GM21367 (cell line): ENCODE measurements around the gene NR6A1.

Source experiments
- ATAC-seq: cut with Tn5 transposase; IDR thresholded peaks from one replicate; pipeline ENCODE4 v1.9.1; 2021; ENCODE audit not compliant: unreplicated experiment

Gene NR6A1

DNA sequence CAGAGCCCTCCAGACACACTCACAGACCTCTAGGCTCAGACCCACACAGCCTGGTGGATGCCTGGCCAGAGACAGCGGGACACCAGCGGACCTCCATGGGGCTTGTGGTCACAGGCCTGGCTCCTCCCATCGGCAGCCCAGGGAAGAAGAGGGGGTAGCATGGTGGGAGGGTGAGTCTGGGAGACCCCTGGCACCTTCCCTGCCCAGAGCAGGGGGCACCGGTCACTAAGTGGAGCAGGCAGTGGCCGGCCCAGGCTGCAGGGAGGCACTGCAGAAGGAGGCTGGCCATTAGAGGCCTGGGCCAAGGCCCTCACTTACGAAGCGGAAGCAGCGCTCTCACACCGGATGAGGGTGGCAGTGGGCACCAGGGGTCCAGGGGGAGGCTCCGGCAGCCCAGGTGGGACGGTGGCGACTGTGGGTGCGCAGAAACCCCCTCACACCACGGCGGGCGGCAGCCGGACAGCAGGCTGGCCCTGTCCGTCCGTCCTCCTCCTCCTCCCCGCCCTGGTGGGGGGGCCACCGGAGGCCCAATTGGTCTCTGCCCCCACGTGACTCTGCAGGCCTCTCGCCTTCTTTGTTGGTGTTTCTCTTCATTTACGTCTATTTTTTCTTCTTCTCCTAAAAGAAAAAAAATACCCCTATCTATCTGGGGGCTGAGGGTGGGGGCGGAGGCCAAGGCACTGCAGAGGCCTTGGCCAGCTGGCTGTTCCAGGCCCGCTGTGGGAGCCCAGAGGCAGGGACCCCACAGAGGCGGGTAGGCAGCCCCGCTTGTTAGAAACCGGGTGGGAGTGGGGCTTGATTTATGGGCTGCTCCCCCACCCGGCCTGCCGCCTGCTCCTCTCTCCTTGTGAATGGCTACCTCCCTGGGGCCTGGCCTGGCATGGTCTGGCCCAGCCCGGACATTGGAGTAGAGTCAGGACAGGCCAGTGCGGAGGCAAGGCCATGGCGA, 263.9 kb downstream of the NR6A1 start, which contains the start of gene NR5A1:
NR5A1 (minus strand) TSS at position 469 of the 949 bp plus-strand sequence. CDS start 4,004 bp downstream, outside the sequence.
- no peak for ATAC-seq

DNA sequence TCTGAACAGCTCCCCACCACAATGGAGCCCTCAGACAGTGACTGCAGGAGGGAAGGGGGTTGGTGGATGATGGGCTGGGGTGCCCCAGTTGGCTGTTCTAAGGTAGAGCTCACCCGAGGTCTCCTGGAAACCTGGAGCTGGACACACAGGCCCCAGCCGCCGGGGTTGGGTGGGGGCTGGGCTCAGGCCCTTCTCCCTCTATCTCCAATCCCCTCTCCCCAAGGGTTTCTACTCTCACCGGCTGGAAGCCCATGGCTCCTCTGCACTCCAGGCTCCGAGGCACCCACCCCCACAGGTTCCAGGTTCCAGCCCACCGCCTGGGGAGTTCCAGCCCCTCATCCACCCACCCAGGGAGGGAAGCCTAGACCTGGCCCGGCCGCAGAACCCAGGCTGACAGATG, 264.7 kb downstream of the NR6A1 start:
- no peak for ATAC-seq

DNA sequence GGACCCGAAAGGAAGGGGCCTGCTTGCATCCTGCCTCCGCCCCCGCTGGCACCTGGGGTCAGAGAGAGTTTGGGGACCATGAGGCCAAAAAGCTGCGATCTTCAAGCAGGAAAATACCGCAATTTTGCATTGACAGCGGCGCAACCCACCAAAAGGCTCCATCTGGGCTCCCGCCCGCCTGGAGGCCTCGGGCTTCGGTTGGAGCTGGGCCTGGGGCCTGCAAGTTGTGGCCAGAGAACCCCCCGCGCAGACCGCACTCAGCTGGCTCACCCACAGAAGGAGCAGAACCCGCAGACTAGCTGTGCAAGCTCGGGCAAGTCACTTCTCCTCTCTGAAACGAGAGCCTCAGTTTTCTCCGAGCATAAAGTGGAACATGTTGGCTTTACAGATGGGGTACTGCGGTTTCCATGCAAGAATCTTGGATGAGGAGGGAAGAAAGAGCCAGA, 265.2 kb downstream of the NR6A1 start:
- no peak for ATAC-seq

DNA sequence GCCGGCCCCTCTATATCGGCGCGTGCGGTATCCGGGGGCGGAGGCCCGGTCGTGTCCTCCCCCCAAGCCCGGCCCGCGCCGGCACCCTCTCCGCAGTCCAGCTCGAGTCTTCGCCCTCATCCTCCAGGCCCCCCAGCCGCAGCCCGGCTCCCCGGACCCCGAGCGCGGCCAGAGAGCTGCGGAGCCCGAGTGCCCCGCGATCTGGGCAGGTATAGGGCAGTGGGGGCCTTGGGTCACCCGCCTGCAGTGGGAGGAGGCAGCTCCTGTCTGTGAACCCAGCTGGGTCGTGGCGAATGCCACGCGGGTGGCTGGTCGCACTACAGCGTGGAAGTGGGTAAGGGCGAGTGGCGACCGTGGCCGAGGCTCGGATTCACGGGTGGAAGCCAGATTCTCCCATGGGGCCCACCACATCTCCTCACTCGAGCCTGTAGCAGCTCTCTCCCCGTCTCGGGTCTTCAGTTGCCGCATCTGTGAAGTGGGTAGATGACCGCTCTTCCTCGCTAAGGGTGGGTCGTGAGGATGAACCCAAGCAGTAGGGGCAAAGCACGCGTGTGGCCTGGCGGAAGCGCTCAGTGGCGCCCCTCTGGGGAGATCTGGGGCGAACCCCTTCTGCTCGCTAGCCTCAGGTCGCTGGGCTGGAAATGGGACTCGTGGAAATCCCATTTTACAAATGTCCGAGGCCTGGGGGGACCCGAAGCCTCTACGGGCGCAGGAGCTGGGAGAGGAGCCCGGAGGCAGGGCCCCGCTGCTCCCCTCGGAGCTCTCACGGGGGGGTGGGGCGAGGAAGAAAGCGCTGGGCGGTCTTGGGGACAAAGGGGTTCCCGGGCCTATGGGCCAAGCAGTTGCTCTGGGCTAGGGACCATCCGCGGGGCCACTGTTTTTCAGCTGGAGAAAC, 265.9 kb downstream of the NR6A1 start:
- ATAC-seq, result no peak

DNA sequence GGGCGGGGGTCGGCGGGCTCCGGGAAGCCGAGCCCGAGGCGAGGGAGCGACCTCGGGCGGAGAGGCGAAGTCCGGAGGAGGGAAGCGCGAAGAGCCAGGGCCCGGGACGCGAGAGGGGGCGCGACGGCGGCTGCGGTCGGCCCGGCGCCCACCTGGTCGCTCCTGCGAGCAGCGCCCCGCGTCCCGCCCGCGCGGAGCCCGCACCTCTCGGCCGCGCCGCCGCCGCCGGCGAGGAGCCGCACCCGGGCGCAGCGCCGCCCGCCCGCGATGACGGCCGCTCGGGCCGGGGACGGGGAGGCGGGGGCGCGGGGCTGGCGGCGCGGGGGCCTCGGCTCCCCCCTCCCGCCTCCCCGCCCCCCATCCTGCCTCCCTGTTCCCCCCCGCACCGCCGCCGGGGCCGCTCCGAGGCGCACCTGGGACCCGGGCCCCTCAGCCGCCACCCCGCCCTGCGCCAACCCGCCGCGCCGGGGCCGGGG, 266.5 kb downstream of the NR6A1 start:
- ATAC-seq, result no peak

DNA sequence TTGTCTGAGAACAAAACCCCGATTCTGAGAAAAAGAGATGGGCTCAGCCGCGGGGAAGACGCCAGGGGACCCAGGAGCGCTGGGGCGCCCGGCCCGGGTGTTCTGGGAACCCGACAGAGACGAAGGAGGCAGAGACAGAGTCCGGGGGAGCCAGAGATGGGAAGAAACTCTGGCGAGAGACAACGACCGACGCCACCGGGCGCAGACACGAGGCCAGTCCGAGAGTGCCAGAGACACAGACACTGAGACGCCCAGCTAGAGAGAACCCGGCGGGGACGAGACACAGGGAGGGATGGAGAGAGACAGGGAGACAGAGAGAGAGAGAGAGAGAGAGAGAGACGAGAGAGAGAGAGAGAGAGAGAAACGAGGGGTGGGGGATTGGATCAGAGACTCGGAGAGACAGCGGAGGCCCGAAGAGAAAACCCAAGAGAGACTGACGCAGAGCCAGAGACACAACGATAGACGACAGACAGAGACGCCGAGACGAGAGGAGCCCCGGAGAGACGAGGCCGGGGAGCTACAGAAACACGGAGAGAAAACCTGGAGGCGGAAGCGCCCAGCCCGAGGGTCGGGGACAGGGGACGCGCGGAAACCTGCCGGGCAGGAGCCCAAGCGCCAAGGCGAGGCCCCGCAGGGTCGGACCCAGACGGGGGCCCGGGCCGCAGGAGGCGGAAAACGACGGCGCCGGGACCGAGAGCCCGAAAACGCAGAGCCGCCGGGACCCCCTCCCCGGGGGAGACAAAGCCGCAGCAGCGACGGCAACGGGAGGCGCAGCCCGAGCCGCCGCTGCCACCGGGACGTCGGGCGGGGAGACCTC, 267.2 kb downstream of the NR6A1 start:
- ATAC-seq, result no peak

DNA sequence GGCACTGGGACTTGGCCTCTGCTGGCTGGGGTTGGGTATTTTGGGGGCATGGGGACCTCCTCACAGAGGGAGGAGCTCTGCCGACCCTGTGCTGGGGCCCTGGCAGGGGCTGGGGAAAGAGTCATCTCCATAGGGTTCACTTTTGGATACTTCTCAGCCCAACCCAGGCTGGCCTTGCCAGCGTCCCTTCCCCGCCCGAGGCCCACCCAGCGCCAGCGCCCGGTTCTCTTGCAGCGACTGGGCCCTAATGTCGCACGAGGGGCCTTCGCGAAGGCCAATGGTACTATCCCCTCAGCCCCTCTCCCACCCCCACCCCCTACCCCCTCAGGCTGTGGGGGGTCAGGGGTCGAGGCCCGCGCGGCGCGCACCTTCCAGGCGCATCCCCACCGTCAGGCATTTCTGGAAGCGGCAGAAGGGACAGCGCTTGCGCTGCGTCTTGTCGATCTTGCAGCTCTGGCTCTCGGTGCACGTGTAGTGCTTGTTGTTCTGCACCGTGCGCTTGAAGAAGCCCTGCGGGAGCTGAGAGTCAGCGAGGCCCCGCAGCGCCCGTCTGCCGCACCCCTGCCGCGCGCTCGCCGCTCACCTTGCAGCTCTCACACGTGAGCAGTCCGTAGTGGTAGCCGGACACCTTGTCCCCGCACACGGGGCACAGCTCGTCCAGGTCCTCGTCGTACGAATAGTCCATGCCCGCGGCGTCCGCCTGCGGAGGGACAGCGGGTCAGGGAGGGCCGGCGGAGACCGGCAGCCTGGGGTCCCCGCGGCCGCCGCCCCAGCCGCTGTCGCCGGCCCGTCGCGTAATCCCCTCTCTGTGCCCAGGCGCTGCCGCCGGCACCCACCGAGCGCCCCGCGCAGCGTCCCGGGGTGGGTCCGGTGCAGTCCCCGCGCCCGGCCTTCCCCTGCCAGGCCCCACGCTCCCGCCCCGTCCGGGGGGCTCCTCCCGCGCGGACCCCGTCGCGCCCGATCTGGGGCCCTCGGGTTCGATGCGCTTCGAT, 268.1 kb downstream of the NR6A1 start:
- no peak for ATAC-seq

DNA sequence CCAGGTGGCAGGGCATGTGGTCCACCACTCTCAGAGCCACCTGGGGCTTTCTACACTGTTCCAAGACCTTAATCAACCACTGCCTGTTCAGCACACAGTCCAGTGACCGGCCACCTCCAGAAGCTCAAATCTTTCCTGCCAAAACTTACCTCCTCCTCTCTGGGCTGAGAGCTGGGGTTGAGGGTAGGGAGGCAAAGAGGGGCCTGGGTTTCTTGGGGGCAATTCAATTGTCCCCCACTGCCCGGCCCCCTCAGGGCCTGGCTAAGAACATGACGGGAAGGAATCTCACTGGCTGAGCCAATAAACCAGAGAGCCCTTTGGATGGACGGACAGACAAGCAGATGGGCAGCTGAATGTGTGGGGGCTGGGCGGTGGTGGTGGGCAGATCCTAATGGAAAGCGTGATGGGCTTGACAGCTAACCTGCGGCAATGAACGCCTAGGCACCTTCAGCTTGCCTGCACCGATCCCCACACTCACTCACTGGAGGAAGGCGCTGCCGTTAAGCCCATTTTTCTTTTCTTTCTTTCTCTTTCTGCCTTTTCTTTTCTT, 269.3 kb downstream of the NR6A1 start:
- ATAC-seq, result no peak

DNA sequence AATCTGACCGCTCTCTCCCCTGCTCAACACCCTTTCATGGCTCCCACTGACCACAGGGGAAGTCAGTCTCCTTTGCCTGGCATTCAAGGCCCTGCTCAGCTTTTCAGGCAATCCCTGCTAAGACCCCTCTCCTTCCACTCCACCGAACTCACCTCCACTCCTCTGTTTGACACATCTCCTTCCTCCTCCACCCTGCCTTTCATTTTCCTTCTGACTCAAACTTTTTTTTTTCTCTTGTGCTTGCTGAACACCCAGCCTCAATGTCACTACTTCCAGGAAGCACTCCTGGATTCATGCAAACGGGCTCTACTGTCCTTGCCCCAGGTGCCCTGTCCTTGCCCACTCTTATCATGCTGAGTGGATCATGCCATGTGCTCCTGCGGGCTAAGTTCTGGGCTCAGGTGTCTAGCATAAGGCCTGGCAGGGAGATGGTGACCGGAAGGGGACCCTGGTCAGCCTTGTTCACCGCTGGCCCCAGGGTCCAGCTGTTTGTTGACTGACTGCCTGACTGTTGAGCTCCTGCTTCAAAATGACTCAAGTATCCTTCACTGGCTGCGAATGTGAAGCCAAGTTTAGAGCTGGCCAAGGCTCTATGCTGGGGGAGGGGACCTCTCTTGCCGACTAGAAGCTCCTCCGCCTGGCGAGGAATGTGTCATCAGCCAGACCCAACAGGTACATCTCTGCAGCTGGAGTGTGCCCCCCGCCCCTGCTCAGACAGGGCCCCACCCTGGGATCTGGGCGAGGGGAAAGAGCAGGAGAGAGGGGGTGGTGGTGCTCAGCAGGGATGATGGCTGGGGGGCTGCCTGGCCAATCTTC, 270.1 kb downstream of the NR6A1 start:
- no peak for ATAC-seq

DNA sequence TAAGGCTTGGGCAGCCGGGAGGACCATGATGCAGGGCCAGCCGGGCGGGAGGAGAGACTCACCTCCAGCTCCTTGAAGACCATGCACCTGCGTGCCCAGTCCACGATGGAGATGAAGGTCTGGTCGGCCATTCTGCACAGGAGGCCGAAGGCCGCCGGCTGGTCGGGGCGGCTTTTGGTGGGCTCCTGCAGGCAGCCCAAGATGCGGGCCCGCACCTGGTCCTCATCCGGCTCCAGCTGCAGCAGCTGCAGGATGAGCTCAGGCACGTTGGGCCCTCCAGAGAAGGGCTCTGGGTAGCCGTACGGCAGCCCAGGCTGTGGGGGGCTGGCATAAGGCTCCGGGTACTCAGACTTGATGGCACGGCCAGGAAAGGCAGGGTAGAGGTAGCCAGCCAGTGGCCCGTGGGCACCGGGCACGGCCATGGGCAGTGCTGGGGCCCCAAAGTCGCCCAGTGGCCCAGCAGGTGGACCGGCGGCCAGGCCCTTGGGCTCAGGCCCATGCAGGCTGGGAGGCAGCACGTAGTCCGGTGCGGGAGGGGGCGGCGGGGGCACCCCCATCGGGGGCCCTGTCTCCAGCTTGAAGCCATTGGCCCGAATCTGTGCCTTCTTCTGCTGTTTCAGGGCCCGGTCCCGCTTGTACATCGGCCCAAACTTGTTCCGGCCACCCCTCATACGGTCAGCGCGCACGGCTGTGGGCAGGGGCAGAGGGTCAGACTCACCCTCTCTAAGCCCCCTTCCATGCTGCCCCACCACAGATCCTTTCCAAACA, 270.9 kb downstream of the NR6A1 start:
- no peak for ATAC-seq

DNA sequence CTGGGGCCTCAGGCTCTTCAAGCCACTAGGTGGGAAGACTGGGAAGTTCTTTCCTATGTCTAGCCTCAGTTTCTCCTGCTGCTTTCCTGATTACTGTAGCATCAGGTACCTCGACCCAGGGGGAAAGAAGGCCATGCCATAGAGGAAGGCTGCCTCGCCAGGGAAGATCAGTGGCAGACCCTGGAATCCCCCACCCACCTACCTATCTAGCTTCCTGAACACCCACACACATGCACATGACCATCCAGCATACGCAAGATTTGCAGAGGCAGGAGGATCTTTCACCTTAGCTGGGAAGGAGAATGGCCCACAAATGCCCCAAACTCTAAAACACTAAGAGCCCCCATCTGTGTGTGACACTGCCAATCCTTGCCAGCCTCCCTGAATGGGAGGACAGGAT, 271.9 kb downstream of the NR6A1 start:
- ATAC-seq, result no peak

DNA sequence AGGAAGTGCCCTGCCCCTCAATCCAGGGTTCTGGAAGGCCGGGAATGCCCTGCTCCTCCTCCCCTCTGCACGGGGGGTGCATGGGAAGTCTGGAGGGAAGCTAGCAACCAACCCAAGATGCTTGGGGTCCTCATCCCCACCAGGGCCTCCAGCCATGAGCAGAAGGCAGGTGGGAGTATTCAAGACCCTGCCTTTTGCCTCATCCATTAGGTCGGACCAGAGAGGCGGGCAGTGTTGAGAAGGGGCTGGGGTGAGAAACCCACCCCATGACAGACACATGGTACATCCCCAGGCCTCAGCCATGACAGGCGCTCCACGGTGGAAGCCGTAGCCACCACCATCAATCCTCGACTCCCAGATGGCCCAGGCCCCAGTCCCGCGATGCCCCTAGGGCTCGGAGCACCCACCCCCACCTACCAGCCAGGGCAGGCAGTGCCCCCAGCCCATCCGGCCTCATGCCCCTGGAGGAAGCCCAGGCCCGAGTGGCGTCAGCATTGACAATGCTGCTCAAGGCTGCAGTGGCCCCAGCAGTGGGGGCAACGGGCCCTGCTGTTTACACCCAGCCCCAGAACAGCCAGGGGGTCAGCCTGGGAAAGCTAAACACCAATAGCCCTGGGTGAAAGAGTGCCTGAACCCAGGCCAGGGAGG, 272.5 kb downstream of the NR6A1 start:
- ATAC-seq, result no peak

DNA sequence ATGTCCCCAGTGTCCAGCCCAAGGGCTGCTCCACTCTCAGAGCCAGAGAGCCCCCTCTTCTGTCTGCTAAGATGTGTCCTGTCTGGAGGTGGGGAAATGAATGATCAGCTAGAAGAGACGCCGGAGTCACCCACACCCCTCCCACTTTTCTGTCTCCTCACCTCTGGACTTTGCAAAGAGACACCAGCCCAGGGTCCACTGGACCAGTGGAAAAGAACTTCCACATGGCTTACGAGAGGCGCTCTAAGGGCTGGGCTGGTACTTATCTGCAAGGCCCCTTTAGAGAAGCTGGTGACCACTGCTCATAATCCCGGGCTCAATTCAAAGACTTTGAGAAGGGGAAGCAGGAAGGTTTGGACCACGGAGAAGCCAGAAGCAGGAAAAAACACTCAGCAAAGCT, 273.1 kb downstream of the NR6A1 start:
- ATAC-seq, result no peak

DNA sequence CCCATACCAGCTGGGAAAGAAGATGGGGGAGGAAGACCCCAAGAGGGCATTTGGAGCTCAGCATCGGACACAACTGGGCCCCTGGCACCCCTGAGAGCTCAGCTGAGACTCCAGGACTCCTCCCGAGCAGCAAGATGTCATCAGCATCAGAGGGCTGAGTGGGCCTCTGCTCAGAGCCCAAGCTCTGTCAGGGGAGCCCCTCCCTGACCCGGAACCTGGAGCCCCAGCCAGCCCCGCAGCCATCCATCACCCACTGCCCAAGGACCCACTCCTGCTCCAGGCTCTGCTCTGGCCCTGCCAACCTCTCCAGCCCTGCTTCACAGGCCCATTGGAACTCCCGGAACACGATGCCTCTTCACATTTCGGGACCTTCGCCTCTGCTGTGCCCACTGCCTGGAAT, 273.7 kb downstream of the NR6A1 start:
- ATAC-seq, result no peak

DNA sequence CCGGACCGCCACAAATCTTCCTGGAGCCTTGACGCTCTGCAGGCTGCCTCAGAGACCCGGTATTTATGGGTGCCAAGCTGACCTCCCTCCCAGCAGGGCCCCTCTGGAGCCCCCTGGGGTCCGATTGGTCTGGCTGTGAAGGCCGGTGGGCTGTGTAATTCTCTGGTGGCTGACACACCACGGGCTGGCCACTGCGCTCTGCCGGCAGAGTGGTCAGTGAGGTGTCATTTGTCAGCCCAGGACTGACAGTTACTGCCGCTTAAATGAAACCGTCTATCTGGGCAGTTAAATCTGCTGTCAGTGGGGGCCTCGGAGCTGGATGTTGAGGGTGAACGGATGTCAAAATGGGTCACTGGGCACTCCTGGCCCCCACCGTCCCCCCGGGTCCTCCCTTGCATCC, 274.6 kb downstream of the NR6A1 start:
- ATAC-seq, result no peak

DNA sequence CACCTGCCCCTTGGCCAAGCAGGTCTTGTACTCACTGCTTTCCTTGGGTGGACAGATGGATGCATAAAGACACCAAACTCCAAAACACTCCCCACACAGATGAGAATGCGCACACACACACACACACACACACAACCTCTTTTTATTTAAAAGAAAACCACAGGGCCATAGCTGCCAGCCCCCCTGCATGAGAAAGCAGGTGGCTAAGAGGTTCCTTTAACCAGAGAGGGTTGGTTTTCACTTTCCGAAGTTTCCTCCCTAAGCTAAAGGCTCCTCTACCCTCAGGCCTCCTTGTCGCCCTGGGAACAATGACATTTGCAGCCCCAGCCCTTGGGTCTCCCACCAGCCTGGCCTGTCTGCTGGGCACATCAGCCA, 275.0 kb downstream of the NR6A1 start:
- no peak for ATAC-seq
